GM21528 (cell line): ENCODE results near the gene MATK.
A peak's percentile ranks its signal among the peaks of the same experiment; 100 is the strongest.
"Not testable (repeated sequence)": the region's sequence is repeated elsewhere in the genome, so short reads cannot be mapped to it uniquely, and the experiment has no call there.

Source experiments
- ATAC-seq: cut with Tn5 transposase; IDR thresholded peaks from one replicate; pipeline ENCODE4 v1.9.1; 2021; ENCODE audit warnings: mild to moderate bottlenecking, moderate library complexity; ENCODE audit not compliant: unreplicated experiment, low FRiP score

Gene MATK

DNA sequence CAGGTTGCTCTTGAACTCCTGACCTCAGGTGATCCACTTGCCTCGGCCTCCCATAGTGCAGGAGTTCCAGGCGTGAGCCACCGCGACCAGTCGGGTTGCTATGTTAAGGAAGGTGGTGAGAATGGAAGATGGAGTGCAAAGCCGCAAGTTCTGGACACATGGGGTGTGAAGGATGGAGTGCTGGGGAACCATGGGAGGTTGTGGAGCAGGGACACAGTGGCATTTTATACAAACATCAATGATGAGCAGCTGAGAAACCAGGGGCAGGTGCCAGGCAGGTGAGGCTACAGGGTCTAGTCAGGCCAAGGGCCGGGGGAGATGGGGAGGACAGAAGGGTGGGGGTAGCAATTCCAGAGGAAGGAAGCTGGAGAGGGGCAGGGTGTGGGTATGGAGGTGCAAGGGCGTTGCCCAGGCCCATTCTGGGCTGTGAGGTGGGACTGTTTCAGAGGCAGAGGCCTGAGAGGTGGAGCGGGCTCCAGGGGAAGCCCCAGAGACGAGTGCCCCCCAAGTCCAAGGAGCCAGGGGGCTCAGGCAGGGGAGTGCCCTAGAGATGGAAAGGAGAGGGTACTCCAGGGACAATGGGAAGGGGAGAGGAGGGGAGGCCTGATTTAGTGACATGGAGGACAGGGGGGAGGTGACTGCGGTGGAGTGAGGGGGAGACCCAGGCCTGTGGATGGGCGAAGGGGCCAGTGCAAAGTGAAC lies 12.2 kb downstream of the MATK start:
- no peak for ATAC-seq

DNA sequence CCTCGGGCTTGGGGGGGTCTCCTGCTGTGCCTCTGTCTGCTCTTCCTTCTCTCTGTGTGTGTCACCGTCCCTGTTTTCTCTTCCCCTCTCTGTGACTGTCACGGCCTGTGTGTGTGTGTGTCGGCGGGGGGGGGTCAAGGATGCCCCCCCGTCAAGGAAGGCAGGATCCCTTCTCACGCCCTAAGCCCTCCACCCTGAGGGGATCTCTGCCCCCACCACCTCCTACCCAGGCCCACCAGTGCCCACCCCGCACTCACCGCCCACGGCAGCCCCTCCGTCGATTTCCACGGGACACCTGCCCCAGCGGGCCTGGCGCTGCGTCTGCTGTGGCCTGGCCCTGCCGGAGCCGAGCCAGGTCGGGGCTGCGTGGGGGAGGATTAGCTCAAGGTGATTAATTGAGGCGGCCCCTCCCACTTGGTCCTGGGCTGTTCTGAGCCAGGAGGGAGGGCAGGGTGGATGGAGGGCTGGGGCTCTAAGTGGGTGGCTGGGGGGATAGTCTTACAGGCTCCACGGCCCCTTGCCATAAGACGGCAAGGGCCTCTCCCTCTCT lies 14.2 kb downstream of the MATK start, which contains the start of gene RAX2:
Gene RAX2, minus strand, starts transcription at position 323 of the 550 bp plus-strand sequence. CDS start 486 bp downstream, outside the sequence.
- ATAC-seq = no peak

- ATAC-seq = no peak
Observed at GRCh38 chr19:3771000-3771905, 14.9 kb downstream of the MATK start.

GRCh38 chr19:3770136-3770999 lies 15.8 kb downstream of the MATK start:
- no peak for ATAC-seq

DNA sequence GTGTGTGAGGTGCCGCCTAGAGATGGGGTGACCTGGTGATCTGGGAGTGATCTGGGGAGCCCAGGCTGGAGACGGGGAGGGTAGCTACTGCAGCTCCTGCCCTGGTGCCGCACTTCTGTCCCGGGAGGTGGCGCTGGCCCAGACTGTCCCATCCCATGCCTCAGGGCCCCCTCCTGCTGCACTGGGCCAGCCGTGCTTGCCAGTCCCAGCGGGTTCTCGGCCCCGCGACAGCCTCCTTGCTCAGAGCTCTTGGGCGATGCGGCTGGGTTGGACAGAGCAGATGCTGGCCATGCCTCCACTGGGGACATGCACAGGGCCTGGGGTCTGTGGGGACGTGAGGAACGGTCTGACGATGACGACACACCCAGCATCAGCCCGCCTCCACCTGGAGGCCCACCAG lies 16.7 kb downstream of the MATK start:
- ATAC-seq = no peak

- no peak for ATAC-seq
Observed at GRCh38 chr19:3768748-3769099, 17.5 kb downstream of the MATK start.

DNA sequence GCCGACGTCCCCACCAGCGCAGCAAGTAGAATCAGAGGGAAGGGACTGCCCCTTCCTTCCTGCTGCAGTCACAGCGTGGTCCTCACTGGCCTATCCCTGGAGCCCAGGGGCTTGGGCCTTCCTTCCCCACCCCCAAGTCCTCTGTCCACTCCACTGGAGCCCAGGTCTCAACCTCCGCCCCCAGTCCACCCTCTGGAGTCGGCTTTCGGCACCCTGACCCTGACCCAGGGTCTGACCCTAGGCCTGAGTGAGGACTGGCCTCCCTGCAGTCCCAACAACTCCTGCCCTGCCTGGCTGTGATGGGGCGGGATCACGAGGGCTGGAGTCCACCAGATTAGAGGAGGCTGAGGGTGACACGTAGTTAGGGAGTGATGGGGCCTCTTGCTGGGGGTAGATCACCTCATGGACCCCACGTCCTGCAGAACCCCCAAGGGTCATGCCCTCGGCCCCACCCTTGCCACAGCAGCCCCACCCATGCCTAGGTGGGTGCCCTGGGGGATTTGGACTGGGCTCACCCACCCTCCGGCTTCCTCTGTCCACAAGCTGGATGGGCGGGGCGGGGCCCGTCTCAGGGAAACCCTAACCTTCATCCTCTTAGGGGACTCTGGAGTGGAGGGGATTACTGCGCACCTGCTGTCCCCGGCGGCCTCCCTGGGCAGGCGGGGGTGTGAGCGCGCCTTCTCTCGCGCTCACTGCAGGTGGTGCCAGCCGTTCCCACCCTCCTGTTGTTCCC lies 18.0 kb downstream of the MATK start:
- ATAC-seq = no peak

DNA sequence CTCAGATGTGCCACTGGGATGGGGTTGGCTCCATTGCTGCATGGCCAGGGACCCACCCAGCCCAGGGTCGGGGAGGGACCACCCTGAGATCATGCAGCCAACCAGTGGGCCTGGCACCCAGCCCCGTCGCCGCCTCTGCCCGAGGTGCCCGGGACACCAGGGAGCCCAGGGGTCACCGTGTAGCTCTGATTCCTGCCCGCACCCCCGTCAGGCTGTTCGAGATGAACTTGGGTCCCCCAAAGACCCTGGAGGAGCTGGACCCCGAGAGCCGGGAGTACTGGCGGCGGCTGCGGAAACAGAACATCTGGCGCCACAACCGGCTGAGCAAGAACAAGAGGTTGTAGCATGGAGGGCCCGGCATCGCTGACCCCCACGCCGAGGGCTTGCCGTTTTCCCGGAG lies 19.1 kb downstream of the MATK start:
- no peak for ATAC-seq

GRCh38 chr19:3766520-3766919 lies 19.7 kb downstream of the MATK start:
- no peak for ATAC-seq

DNA sequence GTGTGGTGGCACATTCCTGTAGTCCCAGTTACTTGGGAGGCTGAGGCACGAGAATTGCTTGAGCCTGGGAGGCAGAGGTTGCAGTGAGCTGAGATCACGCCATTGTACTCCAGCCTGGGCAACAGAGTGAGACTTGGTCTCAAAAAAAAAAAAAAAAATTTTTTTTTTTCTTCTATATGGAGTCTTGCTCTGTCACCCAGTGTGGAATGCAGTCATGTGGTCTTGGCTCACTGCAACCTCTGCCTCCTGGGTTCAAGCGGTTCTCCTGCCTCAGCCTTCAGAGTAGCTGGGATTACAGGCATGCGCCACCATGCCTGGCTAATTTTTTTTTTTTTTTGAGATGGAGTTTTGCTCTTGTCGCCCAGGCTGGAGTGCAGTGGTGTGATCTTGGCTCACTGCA lies 20.4 kb downstream of the MATK start:
- not testable (repeated sequence) for ATAC-seq

GRCh38 chr19:3765121-3765520 lies 21.1 kb downstream of the MATK start:
- no peak for ATAC-seq

DNA sequence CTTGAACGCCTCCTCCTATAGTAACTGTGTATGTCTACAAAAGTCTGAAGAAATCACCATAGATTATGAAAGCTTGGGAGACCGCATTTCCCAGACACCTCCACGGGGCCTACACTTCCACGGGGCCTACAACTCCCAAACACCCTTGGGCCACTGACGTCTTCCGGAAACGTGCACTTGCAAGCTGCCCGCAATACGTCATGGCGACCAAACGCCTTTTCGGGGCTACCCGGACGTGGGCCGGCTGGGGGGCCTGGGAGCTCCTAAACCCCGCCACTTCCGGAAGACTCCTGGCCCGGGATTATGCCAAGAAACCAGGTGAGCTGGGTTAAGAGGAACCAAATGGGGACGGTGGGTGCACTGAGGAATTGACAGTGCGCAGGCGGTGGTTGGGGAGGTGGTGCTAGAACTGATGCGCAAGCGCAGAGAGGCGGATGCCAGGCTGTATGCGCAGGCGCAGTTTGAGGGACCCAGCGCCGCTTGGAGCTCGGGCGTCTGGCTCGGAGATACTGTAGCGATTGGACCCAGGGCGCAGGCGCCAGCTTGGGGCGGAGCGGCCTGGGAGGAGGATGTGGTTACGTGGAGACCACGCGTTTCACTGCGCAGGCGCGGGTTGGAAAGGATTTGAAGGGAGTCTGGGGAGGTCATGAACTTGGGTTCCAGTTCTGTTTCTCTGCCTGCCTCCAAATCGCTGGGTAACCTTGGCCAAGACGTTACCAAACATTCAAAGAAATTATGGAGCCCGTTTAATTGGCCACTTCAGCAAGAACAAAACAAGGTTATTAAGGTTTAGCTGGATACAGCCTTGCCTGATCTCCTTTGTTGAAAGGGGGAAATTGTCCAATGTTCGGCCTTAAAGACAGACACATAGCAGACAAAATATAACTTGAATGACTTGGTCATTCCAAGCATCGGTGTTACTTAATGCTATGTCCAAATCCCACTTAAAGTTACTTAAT lies 23.4 kb downstream of the MATK start, which contains the start of gene MRPL54:
Gene MRPL54, plus strand, starts transcription at position 182 of the 959 bp plus-strand sequence. Its CDS starts 19 bp downstream, at position 201.
- peak; percentile 64 for ATAC-seq

DNA sequence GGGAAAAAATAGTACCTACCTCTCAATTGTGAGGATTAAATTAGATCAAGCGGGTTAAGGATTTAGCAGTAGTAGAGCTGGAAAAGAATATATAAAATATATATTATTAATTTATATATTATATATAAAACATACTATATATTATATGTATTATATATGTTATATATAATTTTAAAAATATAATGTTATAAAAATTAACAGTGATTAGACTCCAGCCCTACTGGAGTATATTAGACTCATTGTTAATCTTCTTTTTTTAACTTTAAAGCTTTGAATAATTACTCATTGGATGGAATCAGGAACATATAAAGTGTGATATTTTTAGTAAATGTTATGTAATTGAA lies 24.1 kb downstream of the MATK start:
- ATAC-seq = peak; percentile 2

DNA sequence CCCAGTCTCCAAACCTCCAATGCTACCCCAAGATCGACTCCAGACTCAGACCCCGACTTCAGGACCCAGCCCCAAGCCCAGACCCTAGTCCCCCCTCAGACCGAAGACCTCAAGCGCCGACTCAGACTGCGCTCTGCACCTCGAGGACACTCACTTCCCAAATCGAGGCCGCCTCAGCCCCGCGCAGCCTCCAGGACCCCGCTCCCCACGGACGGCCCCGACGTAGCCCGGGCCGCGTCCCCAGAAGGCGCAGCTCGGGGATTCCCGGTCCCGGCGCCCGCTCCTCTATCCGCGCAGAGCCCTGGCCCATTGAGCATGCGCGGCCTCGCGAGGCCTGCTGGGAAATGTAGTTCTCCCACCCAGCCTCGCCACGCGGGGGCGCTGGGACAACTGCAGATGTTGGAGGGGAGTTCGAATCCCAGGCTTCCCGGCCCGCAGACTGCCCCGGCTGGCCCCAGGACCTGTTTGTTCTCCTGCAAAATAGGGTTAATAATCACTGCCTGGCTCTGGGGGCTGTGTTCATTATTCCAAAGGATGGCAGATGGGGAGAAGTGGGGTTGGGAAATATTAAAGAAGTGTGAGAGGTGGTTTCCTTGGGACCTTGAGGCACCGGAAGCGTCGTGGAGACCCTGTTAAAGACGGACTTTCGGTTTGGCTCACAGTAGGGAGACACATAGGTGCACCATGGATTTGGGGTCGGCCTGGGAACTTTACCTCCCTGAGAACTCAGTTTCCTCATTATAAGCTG lies 24.6 kb downstream of the MATK start, which contains the start of gene APBA3:
Gene APBA3, minus strand, starts transcription at position 311 of the 748 bp plus-strand sequence. CDS start 1,428 bp downstream, outside the sequence.
- peak; percentile 47 for ATAC-seq

DNA sequence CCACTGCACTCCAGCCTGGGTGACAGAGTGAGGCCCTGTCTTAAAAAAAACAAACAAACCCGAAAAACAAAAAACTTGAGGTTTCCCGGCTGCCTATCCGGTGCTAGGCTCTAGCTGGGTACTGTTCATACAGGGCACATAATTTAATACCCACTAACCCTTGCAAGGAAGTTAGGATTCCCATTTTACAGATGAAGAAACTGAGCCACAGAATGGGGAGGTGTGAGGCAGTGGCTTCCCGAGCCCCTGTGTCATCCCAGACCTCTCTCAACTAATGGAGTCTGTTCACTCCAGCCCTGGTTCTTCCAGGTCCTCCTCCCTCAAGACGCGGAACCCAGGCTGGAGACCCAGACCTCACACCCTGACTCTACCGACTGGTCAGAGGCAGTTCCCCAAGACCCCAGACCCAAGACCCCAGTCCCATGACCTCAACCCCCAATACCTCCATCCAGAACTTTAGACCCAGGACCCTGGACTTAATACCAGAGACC lies 25.3 kb downstream of the MATK start:
- ATAC-seq = no peak

- no peak for ATAC-seq
Observed at GRCh38 chr19:3759482-3760254, 26.5 kb downstream of the MATK start.

GRCh38 chr19:3758297-3758696 lies 27.9 kb downstream of the MATK start:
- not testable (repeated sequence) for ATAC-seq
